ENCODE measurements around the gene TPD52L1.

- TF ChIP-seq EZH2 (IDR thresholded peaks at IDR 0.05; ENCODE audit: borderline replicate concordance, insufficient read depth, low read depth, low read length, poor library complexity, severe bottlenecking) (no peak), CTCF (IDR thresholded peaks at IDR 0.05) (no peak)
These were observed 92.1 kb downstream of the TPD52L1 start for GRCh38 chr6:125245523-125246264.
